ENCODE measurements around the gene DMD. TPM values are rescaled to one million over a fixed set of nuclear protein-coding genes. Genes with fewer than 3 reads are reported as not detected.

Gene DMD
- total RNA-seq, 2 donors from 2014 or later = 19.6 to 24.9 TPM

DNA sequence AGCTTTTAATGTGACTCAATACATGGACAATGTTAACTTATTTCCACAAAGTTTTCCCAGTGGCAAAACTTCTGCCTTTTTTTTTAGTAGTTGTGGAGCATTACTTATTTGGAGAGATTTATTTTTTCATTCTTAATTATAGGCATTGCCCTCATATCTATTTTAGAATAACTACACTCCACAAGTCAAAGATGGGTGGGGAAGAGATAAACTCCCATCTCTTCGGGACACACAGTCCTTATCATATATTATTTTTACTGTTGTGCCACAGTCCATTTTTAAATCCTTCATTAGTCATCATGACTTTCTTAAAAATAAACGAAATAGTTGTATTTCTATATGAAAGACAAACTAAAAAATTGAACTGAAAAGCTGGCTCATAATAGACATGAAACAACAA is 1.2 kb downstream of the DMD start:
- no peak overlapping the region for H3K27ac Mint-ChIP-seq

DNA sequence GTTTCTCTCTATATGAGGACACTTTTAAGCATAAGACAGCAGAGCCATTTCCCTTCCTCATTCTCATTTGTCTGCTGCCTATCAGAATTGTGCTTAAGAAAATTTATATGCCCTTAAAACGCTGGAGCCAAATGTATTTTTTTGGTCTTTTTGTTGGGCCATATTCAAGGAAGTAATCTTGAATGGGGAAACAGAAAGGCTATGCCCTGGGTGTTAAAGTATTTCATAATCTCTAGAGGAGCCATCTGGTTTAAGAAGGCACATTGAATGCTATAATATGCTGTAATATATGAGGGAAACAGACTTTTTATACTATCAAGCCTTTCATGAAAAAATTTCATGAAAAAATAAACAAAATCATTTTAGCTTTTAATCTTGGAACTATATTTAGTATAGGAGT is 4.3 kb downstream of the DMD start:
- H3K36me3 Mint-ChIP-seq (ENCODE audit: low read depth) = no peaks in the 10 kb centered on the region
- Histone ChIP-seq H3K27ac (ENCODE audit: low read depth, low read length) (no peak overlapping the region), H3K36me3 (ENCODE audit: control insufficient read depth, insufficient read depth, low read length) (no peaks in the 10 kb centered on the region), H3K9ac (ENCODE audit: extremely low read depth, low read length, poor library complexity, severe bottlenecking) (no peak overlapping the region), H3K9me3 (ENCODE audit: control insufficient read depth, low read length) (no peaks in the 10 kb centered on the region), H3K4me3 (ENCODE audit: low read length) (no peak overlapping the region), H3K4me1 (ENCODE audit: control insufficient read depth, insufficient read depth, low read length) (no peaks in the 10 kb centered on the region), H3K27me3 (ENCODE audit: control insufficient read depth, insufficient read depth, low read length, poor library complexity, severe bottlenecking) (no peaks in the 10 kb centered on the region)
- no peaks in the 10 kb centered on the region for H3K9me3 Mint-ChIP-seq
- 75% methylated on average over 1 of the region's 1 CpG; no CpG with 5 or more reads in 1 of the 2 experiments for WGBS, 2 experiments (ENCODE audit: insufficient coverage in 1 of 2, insufficient read length in 1 of 2)
- peaks cover 13% of the 10 kb centered on the region for H3K4me1 Mint-ChIP-seq
- TF ChIP-seq, protein P1, sequence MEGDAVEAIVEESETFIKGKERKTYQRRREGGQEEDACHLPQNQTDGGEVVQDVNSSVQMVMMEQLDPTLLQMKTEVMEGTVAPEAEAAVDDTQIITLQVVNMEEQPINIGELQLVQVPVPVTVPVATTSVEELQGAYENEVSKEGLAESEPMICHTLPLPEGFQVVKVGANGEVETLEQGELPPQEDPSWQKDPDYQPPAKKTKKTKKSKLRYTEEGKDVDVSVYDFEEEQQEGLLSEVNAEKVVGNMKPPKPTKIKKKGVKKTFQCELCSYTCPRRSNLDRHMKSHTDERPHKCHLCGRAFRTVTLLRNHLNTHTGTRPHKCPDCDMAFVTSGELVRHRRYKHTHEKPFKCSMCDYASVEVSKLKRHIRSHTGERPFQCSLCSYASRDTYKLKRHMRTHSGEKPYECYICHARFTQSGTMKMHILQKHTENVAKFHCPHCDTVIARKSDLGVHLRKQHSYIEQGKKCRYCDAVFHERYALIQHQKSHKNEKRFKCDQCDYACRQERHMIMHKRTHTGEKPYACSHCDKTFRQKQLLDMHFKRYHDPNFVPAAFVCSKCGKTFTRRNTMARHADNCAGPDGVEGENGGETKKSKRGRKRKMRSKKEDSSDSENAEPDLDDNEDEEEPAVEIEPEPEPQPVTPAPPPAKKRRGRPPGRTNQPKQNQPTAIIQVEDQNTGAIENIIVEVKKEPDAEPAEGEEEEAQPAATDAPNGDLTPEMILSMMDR (conservative IDR thresholded peaks at IDR 0.05) = no peak
- H3K27me3 Mint-ChIP-seq (ENCODE audit: insufficient read depth) = no peaks in the 10 kb centered on the region
- DNase-seq = no peak
- H3K4me3 Mint-ChIP-seq = no peak overlapping the region
- H3K27ac Mint-ChIP-seq = no peak overlapping the region

More for the DNA sequence above, 1.2 kb downstream of the DMD start:
- no peaks in the 10 kb centered on the region for H3K27me3 ChIP-seq (ENCODE audit: control insufficient read depth, insufficient read depth, low read length, poor library complexity, severe bottlenecking)
- TF ChIP-seq, protein P1 (conservative IDR thresholded peaks at IDR 0.05) = no peak
- no peaks in the 10 kb centered on the region for H3K9me3 ChIP-seq (ENCODE audit: control insufficient read depth, low read length)
- no peak overlapping the region for H3K4me3 ChIP-seq (ENCODE audit: low read length)
- DNase-seq = no peak
- no peaks in the 10 kb centered on the region for H3K36me3 ChIP-seq (ENCODE audit: control insufficient read depth, insufficient read depth, low read length)
- H3K4me3 Mint-ChIP-seq = no peak overlapping the region
- no peak overlapping the region for H3K27ac ChIP-seq (ENCODE audit: low read depth, low read length)
- no peaks in the 10 kb centered on the region for H3K4me1 ChIP-seq (ENCODE audit: control insufficient read depth, insufficient read depth, low read length)
- H3K9ac ChIP-seq (ENCODE audit: extremely low read depth, low read length, poor library complexity, severe bottlenecking) = no peak overlapping the region
- no CpG with 5 or more reads among the region's 2 CpGs for WGBS, 2 experiments (ENCODE audit: insufficient coverage in 1 of 2, insufficient read length in 1 of 2)
- no peaks in the 10 kb centered on the region for H3K9me3 Mint-ChIP-seq
- H3K36me3 Mint-ChIP-seq (ENCODE audit: low read depth) = no peaks in the 10 kb centered on the region
- no peaks in the 10 kb centered on the region for H3K27me3 Mint-ChIP-seq (ENCODE audit: insufficient read depth)
- peaks cover 11% of the 10 kb centered on the region for H3K4me1 Mint-ChIP-seq

DNA sequence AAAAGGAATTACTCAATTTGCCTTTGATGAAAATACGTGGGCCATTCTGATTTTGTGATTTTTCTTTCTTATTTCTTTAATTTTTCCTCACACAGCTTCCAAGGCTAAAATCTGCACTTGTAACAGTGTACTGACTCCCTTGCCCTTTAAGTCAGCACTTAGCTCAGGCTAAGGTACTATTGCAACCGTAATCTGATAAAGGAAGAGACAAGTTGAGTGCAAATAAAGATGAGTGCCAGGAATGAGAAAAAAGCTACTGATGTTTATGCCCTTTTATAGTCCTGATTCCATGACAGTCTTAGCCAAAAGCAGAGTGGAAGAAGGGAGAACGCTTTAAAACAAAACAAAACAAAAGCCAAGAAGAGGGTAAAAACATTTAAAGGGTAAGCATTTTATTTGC is 6.0 kb downstream of the DMD start:
- H3K9me3 ChIP-seq (ENCODE audit: control insufficient read depth, low read length) = no peaks in the 10 kb centered on the region
- WGBS, 2 experiments (ENCODE audit: insufficient coverage in 1 of 2, insufficient read length in 1 of 2) = 83 to 93% methylated on average over 2 to 3 of the region's 3 CpGs
- H3K36me3 Mint-ChIP-seq (ENCODE audit: low read depth) = no peaks in the 10 kb centered on the region
- H3K4me1 Mint-ChIP-seq = peaks cover 5% of the 10 kb centered on the region
- TF ChIP-seq, protein P1 (conservative IDR thresholded peaks at IDR 0.05) = no peak
- H3K9me3 Mint-ChIP-seq = no peaks in the 10 kb centered on the region
- H3K27me3 ChIP-seq (ENCODE audit: control insufficient read depth, insufficient read depth, low read length, poor library complexity, severe bottlenecking) = no peaks in the 10 kb centered on the region
- no peaks in the 10 kb centered on the region for H3K36me3 ChIP-seq (ENCODE audit: control insufficient read depth, insufficient read depth, low read length)
- no peaks in the 10 kb centered on the region for H3K27me3 Mint-ChIP-seq (ENCODE audit: insufficient read depth)
- H3K4me3 Mint-ChIP-seq = no peak overlapping the region
- H3K27ac ChIP-seq (ENCODE audit: low read depth, low read length) = no peak overlapping the region
- no peaks in the 10 kb centered on the region for H3K4me1 ChIP-seq (ENCODE audit: control insufficient read depth, insufficient read depth, low read length)
- no peak overlapping the region for H3K9ac ChIP-seq (ENCODE audit: extremely low read depth, low read length, poor library complexity, severe bottlenecking)
- no peak overlapping the region for H3K27ac Mint-ChIP-seq
- DNase-seq = no peak
- H3K4me3 ChIP-seq (ENCODE audit: low read length) = no peak overlapping the region
